HTR-8/SVneo (cell line): ENCODE measurements around the gene AP1M1.
A peak's percentile ranks its signal among the peaks of the same experiment; 100 is the strongest.

ENCODE experiments used
- DNase-seq: peaks from one replicate; pipeline ENCODE4 v3.0.0; 2011; ENCODE audit warnings: low spot score, mixed read lengths; ENCODE audit not compliant: insufficient read length
- FAIRE-seq: peaks from 2 replicates; lab custom pipeline; 2011; peaks lifted over from hg19 to GRCh38; lab: Jason Lieb, UNC

Gene AP1M1

GRCh38 chr19:16184665-16185122 lies 13.0 kb upstream of the AP1M1 start:
- DNase-seq (no peak), FAIRE-seq (no peak)

DNA sequence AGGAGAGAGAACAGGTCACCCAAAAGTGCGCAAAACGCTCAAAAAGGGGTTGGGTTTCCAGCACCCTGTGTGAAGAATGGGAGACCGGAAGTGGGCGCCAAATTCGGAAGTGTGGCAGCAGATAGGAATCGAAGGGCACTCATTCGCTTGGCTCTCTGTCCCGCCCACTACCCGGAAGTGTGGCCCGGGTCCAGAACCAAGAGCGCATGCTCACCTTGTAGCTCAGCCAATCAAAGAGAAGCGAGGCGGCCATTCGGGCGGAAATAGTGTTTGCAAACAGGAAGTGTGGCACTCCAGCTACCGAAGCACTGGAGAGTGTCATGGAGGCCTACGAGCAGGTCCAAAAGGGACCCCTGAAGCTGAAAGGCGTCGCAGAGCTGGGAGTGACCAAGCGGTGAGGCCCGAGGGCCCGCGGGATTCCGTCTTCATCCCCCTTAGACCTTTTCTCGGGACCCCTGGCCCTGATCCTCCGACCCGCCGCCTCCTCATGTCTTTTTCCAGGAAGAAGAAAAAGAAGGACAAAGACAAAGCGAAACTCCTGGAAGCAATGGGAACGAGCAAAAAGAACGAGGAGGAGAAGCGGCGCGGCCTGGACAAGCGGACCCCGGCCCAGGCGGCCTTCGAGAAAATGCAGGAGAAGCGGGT lies 12.5 kb upstream of the AP1M1 start, which contains the start of gene FAM32A:
FAM32A (plus strand) TSS at position 288 of the 645 bp plus-strand sequence; CDS start at position 321, 33 bp downstream.
- peak; percentile 100 for DNase-seq
- FAIRE-seq: peak; percentile 96

GRCh38 chr19:16185768-16186123 lies 12.0 kb upstream of the AP1M1 start:
- FAIRE-seq (no peak), DNase-seq (no peak)

- no peak for FAIRE-seq
- DNase-seq: no peak
These were observed 9.2 kb upstream of the AP1M1 start for GRCh38 chr19:16188521-16188920.

GRCh38 chr19:16190198-16190597 lies 7.5 kb upstream of the AP1M1 start:
- FAIRE-seq (no peak), DNase-seq (no peak)

DNA sequence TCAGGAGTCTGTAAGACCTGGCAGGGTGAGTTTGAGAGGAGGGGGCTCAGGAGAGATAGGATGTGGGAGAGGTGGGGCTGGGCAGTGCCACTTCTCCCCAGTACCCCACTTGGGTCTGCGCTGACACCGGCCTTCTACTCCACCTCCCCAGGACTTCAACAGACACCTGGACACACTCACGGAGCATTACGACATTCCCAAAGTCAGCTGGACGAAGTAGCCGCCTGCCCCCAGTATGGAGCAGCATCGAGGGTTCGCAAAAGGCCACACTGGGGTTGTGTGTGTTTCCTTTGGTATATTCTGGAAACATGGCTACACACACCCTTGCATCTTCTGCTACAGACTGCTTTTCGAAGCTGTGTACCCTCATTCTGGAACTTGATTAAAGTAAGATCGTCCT lies 7.0 kb upstream of the AP1M1 start:
- FAIRE-seq: no peak
- DNase-seq: no peak

GRCh38 chr19:16191216-16191908 lies 6.3 kb upstream of the AP1M1 start:
- DNase-seq (no peak), FAIRE-seq (no peak)

DNA sequence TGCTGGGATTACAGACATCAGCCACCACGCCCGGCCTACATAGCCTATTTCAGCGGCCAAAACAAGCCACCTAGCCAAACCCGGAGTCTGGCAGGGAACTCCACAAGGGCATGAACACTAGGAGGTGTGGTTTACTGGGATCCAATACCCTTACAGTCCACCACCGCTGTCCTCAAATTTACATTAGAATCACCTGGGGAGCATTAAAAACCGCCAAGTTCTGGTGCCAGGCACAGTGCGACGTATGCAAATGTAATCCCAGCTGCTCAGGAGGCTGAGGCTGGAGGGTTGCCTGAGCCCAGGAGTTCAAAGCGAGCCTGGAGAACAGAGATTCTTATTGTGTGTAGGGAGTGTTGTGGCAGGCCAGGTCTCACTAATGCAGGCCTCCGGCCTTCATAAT lies 4.2 kb upstream of the AP1M1 start:
- DNase-seq (no peak), FAIRE-seq (no peak)

- DNase-seq: no peak
- FAIRE-seq: no peak
These were observed 506 bp upstream of the AP1M1 start for GRCh38 chr19:16197188-16197621.

DNA sequence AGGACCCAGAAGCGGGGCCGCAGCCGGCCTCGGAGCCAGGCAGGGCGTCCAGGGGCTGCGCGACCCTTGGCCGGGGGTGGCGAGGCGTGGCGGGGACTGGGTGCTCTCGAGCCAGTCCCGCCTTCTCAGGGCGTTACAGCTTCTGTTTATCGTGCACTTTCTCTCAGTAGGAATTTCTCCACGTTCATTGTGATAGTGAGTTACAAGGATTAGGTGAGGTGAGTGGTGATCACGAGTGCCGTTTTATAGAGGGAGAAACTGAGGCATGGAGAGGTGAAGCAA lies 600 bp downstream of the AP1M1 start:
- DNase-seq: no peak

DNA sequence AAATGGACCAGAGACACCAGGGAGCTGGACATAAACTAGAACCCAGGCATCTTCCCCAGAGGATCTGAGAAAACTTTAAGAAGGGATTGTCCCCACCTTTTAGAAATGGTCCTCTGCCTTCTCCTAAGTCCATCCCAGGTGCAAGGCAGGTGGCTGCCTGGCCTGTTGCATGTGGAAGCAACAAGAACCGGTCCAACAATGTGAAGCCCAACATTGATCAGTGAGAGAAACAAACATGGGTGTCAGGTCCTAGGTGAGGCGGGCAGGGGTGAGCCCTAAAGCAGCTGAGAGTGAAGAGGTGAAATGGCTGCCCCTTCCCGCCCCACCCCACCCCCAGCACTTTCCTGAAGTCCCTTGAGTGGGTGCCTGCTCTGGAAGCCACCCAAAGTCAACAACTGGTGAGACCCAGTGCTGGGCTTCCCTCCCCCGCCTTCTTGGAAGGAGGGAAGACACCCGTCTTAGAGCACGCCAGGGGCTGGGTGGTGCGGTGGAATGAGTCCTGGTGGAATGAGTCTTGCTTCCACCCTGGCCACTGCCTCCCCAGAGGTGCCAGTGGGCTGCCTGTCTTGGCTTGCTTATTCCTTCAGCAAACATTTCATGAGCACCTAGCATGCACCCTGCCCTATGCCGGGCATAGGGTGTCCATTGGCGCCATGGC lies 1.7 kb downstream of the AP1M1 start:
- no peak for FAIRE-seq

More for the DNA sequence above, 600 bp downstream of the AP1M1 start:
- FAIRE-seq: no peak

DNA sequence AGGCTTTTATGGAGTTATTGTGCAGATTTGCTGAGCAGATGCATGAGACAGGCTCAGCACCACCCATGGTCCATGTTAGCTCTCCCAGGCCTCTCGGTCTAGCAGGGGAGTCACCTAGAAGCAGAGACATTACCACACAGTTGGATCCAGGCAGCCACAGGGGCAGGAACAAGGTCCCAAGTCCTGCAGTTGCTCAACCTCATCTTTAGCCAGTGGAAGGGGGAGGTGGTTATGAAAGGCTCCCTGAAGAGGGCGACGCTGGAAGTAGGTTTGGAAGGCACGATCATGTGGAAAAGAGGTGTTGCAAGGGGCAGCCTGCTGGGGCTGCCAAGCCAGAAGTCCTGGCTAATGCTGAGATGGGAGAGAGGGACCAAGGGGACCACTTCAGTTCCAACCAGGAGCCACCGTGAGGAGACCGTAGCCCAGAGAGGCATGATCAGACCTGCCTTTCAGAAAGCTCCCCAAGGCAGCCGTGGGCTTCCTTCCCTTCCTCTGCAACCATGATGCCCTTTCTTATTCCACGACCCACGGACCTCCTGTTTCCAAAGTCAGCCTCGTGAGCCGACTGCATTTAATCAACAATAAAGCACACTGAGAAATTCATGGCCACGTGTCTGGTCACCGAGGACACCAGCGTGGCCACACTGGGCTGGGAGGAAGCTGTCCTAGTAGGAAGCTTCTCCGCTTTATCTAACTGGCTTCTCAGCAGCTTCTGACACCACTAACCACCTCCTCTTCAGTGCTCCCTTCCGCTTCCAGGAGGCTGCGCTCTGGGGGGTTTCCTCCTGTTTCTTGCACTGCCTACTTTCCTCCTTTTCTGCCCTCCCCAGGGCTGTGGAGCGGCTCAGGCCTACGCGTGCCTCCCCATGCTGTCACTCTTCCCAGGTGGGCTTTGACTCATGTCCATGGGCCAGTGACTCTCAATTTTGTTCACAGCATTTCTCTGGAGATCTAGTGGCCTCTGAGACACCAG lies 2.6 kb downstream of the AP1M1 start:
- no peak for DNase-seq
- FAIRE-seq: no peak

More for the DNA sequence above, 1.7 kb downstream of the AP1M1 start:
- DNase-seq: no peak

DNA sequence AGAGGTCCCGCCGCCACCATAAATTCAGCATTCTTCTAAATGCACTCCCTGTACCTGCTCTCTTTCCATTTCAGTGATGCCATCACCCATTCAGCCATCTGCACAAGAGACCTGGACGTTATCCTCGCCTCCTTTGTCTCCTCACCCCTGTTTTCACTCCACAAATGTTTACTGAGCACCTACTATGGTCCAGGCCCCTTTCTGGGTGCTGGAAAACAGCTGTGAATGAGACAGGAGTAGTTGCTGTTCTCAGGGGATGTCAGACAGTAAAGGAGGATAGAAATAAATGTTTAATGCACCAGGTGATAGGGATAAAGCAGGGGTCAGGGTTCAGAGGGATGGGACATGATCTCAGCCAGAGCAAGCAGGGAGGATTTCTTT lies 3.3 kb downstream of the AP1M1 start:
- FAIRE-seq: no peak
- DNase-seq: no peak

GRCh38 chr19:16202320-16203255 lies 4.9 kb downstream of the AP1M1 start:
- no peak for DNase-seq
- no peak for FAIRE-seq

GRCh38 chr19:16203256-16204004 lies 5.7 kb downstream of the AP1M1 start:
- DNase-seq (no peak), FAIRE-seq (peak; percentile 48)

GRCh38 chr19:16204005-16204294 lies 6.2 kb downstream of the AP1M1 start:
- DNase-seq (no peak), FAIRE-seq (no peak)

GRCh38 chr19:16205205-16206045 lies 7.7 kb downstream of the AP1M1 start:
- DNase-seq (no peak), FAIRE-seq (no peak)

GRCh38 chr19:16206046-16206605 lies 8.4 kb downstream of the AP1M1 start:
- DNase-seq (no peak), FAIRE-seq (no peak)
